ENCODE measurements around the gene SYNGR3.

DNA sequence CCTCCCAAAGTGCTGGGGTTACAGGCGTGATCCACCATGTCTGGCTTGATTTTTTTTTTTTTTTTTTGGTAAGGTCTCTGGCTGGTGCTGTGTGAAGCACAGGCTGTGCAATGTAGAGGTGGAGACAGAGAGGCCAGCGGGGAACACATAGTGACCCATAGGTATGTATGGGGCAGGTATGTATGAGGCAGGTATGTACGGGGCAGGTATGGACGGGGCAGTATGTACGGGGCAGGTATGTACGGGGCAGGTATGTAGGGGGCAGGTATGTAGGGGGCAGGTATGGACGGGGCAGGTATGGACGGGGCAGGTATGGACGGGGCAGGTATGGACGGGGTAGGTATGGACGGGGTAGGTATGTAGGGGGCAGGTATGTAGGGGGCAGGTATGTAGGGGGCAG, 40.3 kb upstream of the SYNGR3 start:
- TF ChIP-seq, protein P1, sequence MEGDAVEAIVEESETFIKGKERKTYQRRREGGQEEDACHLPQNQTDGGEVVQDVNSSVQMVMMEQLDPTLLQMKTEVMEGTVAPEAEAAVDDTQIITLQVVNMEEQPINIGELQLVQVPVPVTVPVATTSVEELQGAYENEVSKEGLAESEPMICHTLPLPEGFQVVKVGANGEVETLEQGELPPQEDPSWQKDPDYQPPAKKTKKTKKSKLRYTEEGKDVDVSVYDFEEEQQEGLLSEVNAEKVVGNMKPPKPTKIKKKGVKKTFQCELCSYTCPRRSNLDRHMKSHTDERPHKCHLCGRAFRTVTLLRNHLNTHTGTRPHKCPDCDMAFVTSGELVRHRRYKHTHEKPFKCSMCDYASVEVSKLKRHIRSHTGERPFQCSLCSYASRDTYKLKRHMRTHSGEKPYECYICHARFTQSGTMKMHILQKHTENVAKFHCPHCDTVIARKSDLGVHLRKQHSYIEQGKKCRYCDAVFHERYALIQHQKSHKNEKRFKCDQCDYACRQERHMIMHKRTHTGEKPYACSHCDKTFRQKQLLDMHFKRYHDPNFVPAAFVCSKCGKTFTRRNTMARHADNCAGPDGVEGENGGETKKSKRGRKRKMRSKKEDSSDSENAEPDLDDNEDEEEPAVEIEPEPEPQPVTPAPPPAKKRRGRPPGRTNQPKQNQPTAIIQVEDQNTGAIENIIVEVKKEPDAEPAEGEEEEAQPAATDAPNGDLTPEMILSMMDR (IDR thresholded peaks at IDR 0.05) = no peak
- no peak for TF ChIP-seq POLR2AphosphoS5 (IDR thresholded peaks at IDR 0.05; ENCODE audit: insufficient read depth in 1 of 2, low read depth in 1 of 2)
